ENCODE results near the gene NAGS. TPM values are rescaled to one million over a fixed set of nuclear protein-coding genes. Genes with fewer than 3 reads are reported as not detected.

Gene NAGS
- total RNA-seq, 4 donors from 2014 or later, result 1.3 to 9.7 (median 2.6) TPM

GRCh38 chr17:43974382-43975266 lies 29.8 kb upstream of the NAGS start:
- Histone ChIP-seq H3K27ac (no peak overlapping the region), H3K4me3 (no peak overlapping the region), H3K27me3 (no peaks in the 10 kb centered on the region), H3K36me3 (no peaks in the 10 kb centered on the region), H3K9me3 (no peaks in the 10 kb centered on the region), H3K4me1 (no peaks in the 10 kb centered on the region)
- intact Hi-C loops (cut with DNase I; ENCODE audit: low total_unique reads), result no loop called here
- DNase-seq, result no peak
- no peak for TF ChIP-seq CTCF (IDR thresholded peaks at IDR 0.05)
- no peak for TF ChIP-seq POLR2A (IDR thresholded peaks at IDR 0.05)

- intact Hi-C loops (cut with DNase I; ENCODE audit: low total_unique reads), result no loop called here
- no peaks in the 10 kb centered on the region for H3K9me3 ChIP-seq
- no peaks in the 10 kb centered on the region for H3K36me3 ChIP-seq
- no peak overlapping the region for H3K4me3 ChIP-seq
- no peaks in the 10 kb centered on the region for H3K27me3 ChIP-seq
- no peaks in the 10 kb centered on the region for H3K4me1 ChIP-seq
- no peak for TF ChIP-seq POLR2A (IDR thresholded peaks at IDR 0.05)
- TF ChIP-seq CTCF (IDR thresholded peaks at IDR 0.05), result no peak
- H3K27ac ChIP-seq, result no peak overlapping the region
- DNase-seq, result no peak
Observed at GRCh38 chr17:43975898-43976297, 28.5 kb upstream of the NAGS start.

- no peak overlapping the region for H3K4me3 ChIP-seq
Observed at GRCh38 chr17:43976963-43977837, 27.2 kb upstream of the NAGS start.

GRCh38 chr17:43978078-43978477 lies 26.3 kb upstream of the NAGS start:
- Histone ChIP-seq H3K36me3 (no peaks in the 10 kb centered on the region), H3K27me3 (peaks cover 0 to 10% of the 10 kb centered on the region in 2 donors), H3K4me3 (no peak overlapping the region), H3K27ac (no peak overlapping the region), H3K4me1 (no peaks in the 10 kb centered on the region), H3K9me3 (no peaks in the 10 kb centered on the region)
- no peak for DNase-seq
- no peak for TF ChIP-seq POLR2A (IDR thresholded peaks at IDR 0.05)
- TF ChIP-seq CTCF (IDR thresholded peaks at IDR 0.05), result no peak
- intact Hi-C loops (cut with DNase I; ENCODE audit: low total_unique reads), result no loop called here

More at GRCh38 chr17:43976963-43977837, 27.2 kb upstream of the NAGS start:
- no peak for DNase-seq
- no peak overlapping the region for H3K27ac ChIP-seq
- H3K36me3 ChIP-seq, result no peaks in the 10 kb centered on the region
- no peaks in the 10 kb centered on the region for H3K9me3 ChIP-seq
- intact Hi-C loops (cut with DNase I; ENCODE audit: low total_unique reads), result no loop called here
- H3K27me3 ChIP-seq, result peaks cover 0 to 1% of the 10 kb centered on the region in 2 donors
- H3K4me1 ChIP-seq, result no peaks in the 10 kb centered on the region
- TF ChIP-seq CTCF (IDR thresholded peaks at IDR 0.05) (no peak), POLR2A (IDR thresholded peaks at IDR 0.05) (no peak)
